HG03025 (cell line): ENCODE measurements around the gene AKT3.

Experiments
- ATAC-seq: cut with Tn5 transposase; IDR thresholded peaks from one replicate; pipeline ENCODE4 v1.9.1; 2021; ENCODE audit warnings: mild to moderate bottlenecking, moderate library complexity; ENCODE audit not compliant: unreplicated experiment, low FRiP score

The AKT3 gene

GRCh38 chr1:243449373-243449772 lies 400.7 kb downstream of the AKT3 start:
- ATAC-seq, result no peak

GRCh38 chr1:243447844-243448243 lies 402.2 kb downstream of the AKT3 start:
- no peak for ATAC-seq

GRCh38 chr1:243447347-243447746 lies 402.7 kb downstream of the AKT3 start:
- no peak for ATAC-seq

- ATAC-seq, result no peak
These were observed 406.5 kb downstream of the AKT3 start for GRCh38 chr1:243443557-243443956.

GRCh38 chr1:243441601-243442000 lies 408.4 kb downstream of the AKT3 start:
- ATAC-seq, result no peak

- ATAC-seq, result no peak
These were observed 409.6 kb downstream of the AKT3 start for GRCh38 chr1:243440406-243440805.

GRCh38 chr1:243438815-243439214 lies 411.2 kb downstream of the AKT3 start:
- ATAC-seq, result no peak
